CD4-positive, alpha-beta memory T cell (primary cell): ENCODE results near the gene C8G. TPM values are rescaled to one million over a fixed set of nuclear protein-coding genes. Genes with fewer than 3 reads are reported as not detected.

Experiments used
- CTCF ChIA-PET: fragments of 350-600 bp; sonication (Branson Sonifier 250); formaldehyde crosslinking; loops from one replicate; lab custom pipeline; 2021; ENCODE audit warnings: inconsistent platforms; ENCODE audit not compliant: partially characterized antibody; lab: Charles Lee
- POLR2A ChIA-PET: fragments of 350-600 bp; sonication (Branson Sonifier 250); formaldehyde crosslinking; loops from one replicate; lab custom pipeline; 2021; ENCODE audit not compliant: partially characterized antibody; lab: Charles Lee
- DNase-seq, 5 donors: peaks; one replicate each; pipeline versions ENCODE4 v3.0.0 to v3.0.0-alpha.2; 2020 to 2022; ENCODE audit warnings: mixed read lengths in 1 of 5
- H3K27ac ChIP-seq: one replicate; pipeline ENCODE4 v1.7.0; 2013; ENCODE audit warnings: low read depth, low read length
- H3K27me3 ChIP-seq: 2 replicates; pipeline ENCODE4 v1.7.0; 2013; ENCODE audit warnings: mild to moderate bottlenecking, low read length, moderate library complexity; ENCODE audit not compliant: insufficient read depth
- H3K36me3 ChIP-seq: 2 replicates; pipeline ENCODE4 v1.7.0; 2013; ENCODE audit warnings: mild to moderate bottlenecking, low read length, moderate library complexity; ENCODE audit not compliant: insufficient read depth
- H3K4me1 ChIP-seq: 2 replicates; pipeline ENCODE4 v1.7.0; 2013; ENCODE audit warnings: mild to moderate bottlenecking, low read length, moderate library complexity; ENCODE audit not compliant: insufficient read depth
- H3K4me3 ChIP-seq, 2 donors: one replicate each; pipeline ENCODE4 v1.7.0; 2013; ENCODE audit warnings: low read length in 2 of 2, mild to moderate bottlenecking in 1 of 2
- H3K9me3 ChIP-seq, 2 donors: one replicate each; pipeline ENCODE4 v1.7.0; 2013; ENCODE audit warnings: low read length in 2 of 2, control low read depth in 1 of 2; ENCODE audit not compliant: control insufficient read depth in 1 of 2
- H3K27ac Mint-ChIP-seq, 7 donors: one replicate each; pipeline ENCODE4 v1.8.0; 2020 to 2021; ENCODE audit warnings: mixed read lengths in 7 of 7, mild to moderate bottlenecking in 6 of 7, inconsistent platforms in 3 of 7, moderate library complexity in 3 of 7
- H3K27me3 Mint-ChIP-seq, 2 donors: one replicate each; pipeline ENCODE4 v1.8.0; 2020 to 2021; ENCODE audit warnings: mixed read lengths in 2 of 2
- H3K36me3 Mint-ChIP-seq, 2 donors: one replicate each; pipeline ENCODE4 v1.8.0; 2020 to 2021; ENCODE audit warnings: mixed read lengths in 2 of 2, inconsistent platforms in 1 of 2, mild to moderate bottlenecking in 1 of 2
- H3K4me1 Mint-ChIP-seq, 4 donors: one replicate each; pipeline ENCODE4 v1.8.0; 2020 to 2021; ENCODE audit warnings: mixed read lengths in 4 of 4, mild to moderate bottlenecking in 1 of 4
- H3K4me3 Mint-ChIP-seq, 8 donors: one replicate each; pipeline ENCODE4 v1.8.0; 2020 to 2021; ENCODE audit warnings: mixed read lengths in 8 of 8, mild to moderate bottlenecking in 7 of 8, moderate library complexity in 6 of 8, inconsistent platforms in 3 of 8
- H3K9me3 Mint-ChIP-seq, 8 donors: one replicate each; pipeline ENCODE4 v1.8.0; 2020 to 2021; ENCODE audit warnings: mixed read lengths in 8 of 8, mild to moderate bottlenecking in 5 of 8, inconsistent platforms in 3 of 8, moderate library complexity in 1 of 8
- intact Hi-C: fragments of 100-400 bp; cut with micrococcal nuclease; formaldehyde crosslinking; loops from one replicate; pipeline ENCODE4 v1.15.1; 2023
- polyA plus RNA-seq, 2 donors: library from polyadenylated mRNA; unstranded; fragments of 300-500 nt; fragmentation: Illumina TruSeq; gene quantifications; one replicate each; pipeline ENCODE4 v1.2.3, GENCODE V29; 2021
- total RNA-seq, 2 experiments: library from RNA; stranded (reverse); gene quantifications; one replicate each; pipeline ENCODE4 v1.2.3, GENCODE V29; 2021

C8G gene
- total and polyA plus RNA-seq, 4 experiments from 2014 or later: 0.60 to 2.2 (median 2.2) TPM; not detected in 1

DNA sequence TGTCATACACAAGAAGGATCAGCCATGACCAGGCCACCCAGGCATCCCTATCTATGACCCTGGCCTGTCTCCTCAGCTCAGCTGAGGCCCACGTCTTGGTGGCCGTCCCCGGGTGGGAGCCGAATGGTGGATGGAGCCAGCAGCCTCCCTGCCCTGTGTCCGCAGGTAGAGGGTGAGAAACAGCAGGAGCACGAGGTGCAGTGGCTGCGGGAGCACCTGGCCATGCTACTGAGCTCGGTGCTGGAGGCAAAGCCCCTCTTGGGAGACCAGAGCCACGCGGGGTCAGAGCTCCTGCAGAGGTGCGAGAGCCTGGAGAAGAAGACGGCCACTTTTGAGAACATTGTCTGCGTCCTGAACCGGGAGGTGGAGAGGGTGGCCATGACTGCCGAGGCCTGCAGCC is 25.0 kb upstream of the C8G start:
- Mint-ChIP-seq H3K36me3 (peaks cover 39 to 56% of the 10 kb centered on the region in 2 donors), H3K4me3 (no peak overlapping the region), H3K9me3 (no peaks in the 10 kb centered on the region), H3K27ac (peak overlapping the region in 1 of 7 donors; percentile 61), H3K4me1 (peaks cover 1 to 13% (median 5%) of the 10 kb centered on the region in 4 donors), H3K27me3 (no peaks in the 10 kb centered on the region)
- intact Hi-C loops: no loop called here
- H3K9me3 ChIP-seq: no peaks in the 10 kb centered on the region
- H3K4me3 ChIP-seq: no peak overlapping the region
- H3K27me3 ChIP-seq: no peaks in the 10 kb centered on the region
- DNase-seq: no peak
- no peak overlapping the region for H3K27ac ChIP-seq
- ChIA-PET POLR2A (no interaction called here), CTCF (no interaction called here)
- no peaks in the 10 kb centered on the region for H3K4me1 ChIP-seq
- H3K36me3 ChIP-seq: peaks cover 56% of the 10 kb centered on the region

DNA sequence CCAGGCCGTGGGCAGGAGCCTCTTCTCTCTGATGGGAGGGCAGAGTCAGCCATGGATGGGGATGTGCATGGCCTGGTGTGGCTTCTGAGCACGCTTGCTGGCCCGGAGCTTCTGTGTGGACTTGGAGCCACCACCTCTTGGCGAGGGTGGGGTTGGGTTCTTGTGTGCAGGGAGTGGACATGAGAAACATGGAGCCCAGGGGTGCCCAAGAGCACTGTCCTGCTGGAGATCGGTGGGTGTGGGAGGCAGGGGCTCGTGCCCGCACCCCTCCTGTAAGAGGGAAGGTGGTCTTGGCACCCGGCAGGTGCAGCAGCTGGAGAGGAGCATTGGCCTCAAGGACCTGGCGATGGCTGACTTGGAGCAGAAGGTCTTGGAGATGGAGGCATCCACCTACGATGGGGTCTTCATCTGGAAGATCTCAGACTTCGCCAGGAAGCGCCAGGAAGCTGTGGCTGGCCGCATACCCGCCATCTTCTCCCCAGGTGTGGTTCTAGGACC is 24.3 kb upstream of the C8G start:
- POLR2A ChIA-PET: interaction anchor here (0.8 to 1.2 kb wide), 2 partner anchors 19 to 77 kb away, joined by 3 read pairs; no protein-coding TSS in a partner anchor

DNA sequence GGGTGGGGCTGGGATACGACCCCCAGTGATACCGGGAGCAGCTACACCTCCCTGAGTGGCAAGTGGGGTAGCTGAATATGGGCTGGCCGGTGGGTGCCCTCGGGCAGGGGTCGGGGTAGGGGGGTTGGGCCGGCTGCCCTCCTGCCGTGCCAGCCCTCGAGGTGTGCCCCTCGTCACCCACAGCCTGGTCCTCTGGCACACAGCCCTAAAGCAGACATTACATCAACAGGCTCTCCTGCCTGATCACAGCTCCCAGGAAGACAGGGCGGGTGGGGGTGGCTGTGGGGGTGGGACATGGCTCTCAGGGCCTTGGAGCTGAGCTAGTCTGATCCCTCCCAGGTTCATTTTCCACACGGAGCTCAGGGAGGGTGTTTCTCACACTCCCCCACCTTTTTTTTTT is 23.7 kb upstream of the C8G start:
- Mint-ChIP-seq H3K36me3 (peaks cover 29 to 46% of the 10 kb centered on the region in 2 donors), H3K27ac (no peak overlapping the region), H3K4me3 (no peak overlapping the region), H3K9me3 (no peaks in the 10 kb centered on the region), H3K4me1 (peaks cover 0 to 6% (median 4%) of the 10 kb centered on the region in 4 donors), H3K27me3 (no peaks in the 10 kb centered on the region)
- Histone ChIP-seq H3K4me3 (no peak overlapping the region), H3K4me1 (no peaks in the 10 kb centered on the region), H3K36me3 (peaks cover 55% of the 10 kb centered on the region), H3K27ac (no peak overlapping the region), H3K27me3 (no peaks in the 10 kb centered on the region), H3K9me3 (no peaks in the 10 kb centered on the region)
- DNase-seq: no peak
- CTCF ChIA-PET: interaction anchor here (1.0 kb wide), 1 partner anchor 79 kb away, joined by 3 read pairs; no protein-coding TSS in a partner anchor
- POLR2A ChIA-PET: interaction anchor here (0.8 to 1.2 kb wide), 2 partner anchors 20 to 76 kb away, joined by 3 read pairs; no protein-coding TSS in a partner anchor
- intact Hi-C loops: no loop called here

More for the DNA sequence above, 24.3 kb upstream of the C8G start:
- Histone ChIP-seq H3K9me3 (no peaks in the 10 kb centered on the region), H3K4me3 (no peak overlapping the region), H3K36me3 (peaks cover 55% of the 10 kb centered on the region), H3K27me3 (no peaks in the 10 kb centered on the region), H3K27ac (no peak overlapping the region), H3K4me1 (no peaks in the 10 kb centered on the region)
- H3K27me3 Mint-ChIP-seq: no peaks in the 10 kb centered on the region
- DNase-seq: no peak
- CTCF ChIA-PET: interaction anchor here (1.0 kb wide), 1 partner anchor 79 kb away, joined by 3 read pairs; no protein-coding TSS in a partner anchor
- no peak overlapping the region for H3K4me3 Mint-ChIP-seq
- H3K36me3 Mint-ChIP-seq: peaks cover 34 to 51% of the 10 kb centered on the region in 2 donors
- intact Hi-C loops: no loop called here
- H3K27ac Mint-ChIP-seq: no peak overlapping the region
- peaks cover 1 to 10% (median 5%) of the 10 kb centered on the region in 4 donors for H3K4me1 Mint-ChIP-seq
- H3K9me3 Mint-ChIP-seq: no peaks in the 10 kb centered on the region

DNA sequence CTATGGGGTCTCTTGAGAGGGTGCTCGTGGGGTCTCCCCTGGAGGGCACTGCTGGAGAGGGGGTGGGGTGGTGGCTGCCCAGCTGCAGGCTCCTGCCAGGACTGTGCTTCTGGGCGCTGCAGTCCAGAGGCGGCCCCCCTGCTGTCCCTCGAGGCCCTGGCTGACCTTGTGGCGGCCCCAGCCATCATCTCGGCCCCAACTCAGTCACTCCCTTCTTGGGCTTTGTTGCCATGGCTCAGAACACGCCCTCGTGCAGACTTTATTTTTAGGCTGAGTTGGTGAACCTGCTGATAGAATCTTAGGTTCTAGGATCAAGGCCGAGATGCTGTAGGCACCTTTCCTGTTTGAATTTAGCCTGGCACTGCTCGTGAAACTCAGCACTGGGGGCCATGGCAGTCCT is 23.3 kb upstream of the C8G start:
- ChIA-PET POLR2A (interaction anchor here (0.8 to 1.2 kb wide), 2 partner anchors 20 to 76 kb away, joined by 3 read pairs; no protein-coding TSS in a partner anchor), CTCF (interaction anchor here (1.0 kb wide), 1 partner anchor 80 kb away, joined by 3 read pairs; no protein-coding TSS in a partner anchor)
- no peaks in the 10 kb centered on the region for H3K4me1 ChIP-seq
- intact Hi-C loops: no loop called here
- Mint-ChIP-seq H3K9me3 (no peaks in the 10 kb centered on the region), H3K4me3 (no peak overlapping the region), H3K36me3 (peaks cover 27 to 46% of the 10 kb centered on the region in 2 donors), H3K4me1 (peaks cover 0 to 6% (median 4%) of the 10 kb centered on the region in 4 donors), H3K27ac (peak overlapping the region in 1 of 7 donors; percentile 25), H3K27me3 (no peaks in the 10 kb centered on the region)
- H3K9me3 ChIP-seq: no peaks in the 10 kb centered on the region
- H3K27ac ChIP-seq: no peak overlapping the region
- peaks cover 52% of the 10 kb centered on the region for H3K36me3 ChIP-seq
- H3K27me3 ChIP-seq: no peaks in the 10 kb centered on the region
- no peak for DNase-seq
- H3K4me3 ChIP-seq: no peak overlapping the region

DNA sequence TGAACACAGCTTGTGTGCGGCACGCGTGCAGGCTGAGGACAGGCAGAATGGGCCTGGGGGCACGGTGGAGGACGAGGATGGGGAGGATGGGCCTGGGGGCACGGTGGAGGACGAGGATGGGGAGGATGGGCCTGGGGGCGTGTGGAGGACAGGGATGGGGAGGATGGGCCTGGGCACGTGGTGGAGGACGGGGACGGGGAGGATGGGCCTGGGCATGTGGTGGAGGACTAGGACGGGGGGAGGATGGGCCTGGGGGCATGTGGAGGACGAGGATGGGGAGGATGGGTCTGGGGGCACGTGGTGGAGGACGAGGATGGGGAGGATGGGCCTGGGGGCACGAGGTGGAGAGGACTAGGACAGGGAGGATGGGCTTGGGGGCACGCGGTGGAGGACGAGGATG is 22.5 kb upstream of the C8G start:
- CTCF ChIA-PET: no interaction called here
- Mint-ChIP-seq H3K36me3 (peaks cover 19 to 42% of the 10 kb centered on the region in 2 donors), H3K4me1 (peaks cover 0 to 6% (median 4%) of the 10 kb centered on the region in 4 donors), H3K27ac (peak overlapping the region in 2 of 7 donors; percentile 17 to 72), H3K9me3 (no peaks in the 10 kb centered on the region), H3K27me3 (no peaks in the 10 kb centered on the region), H3K4me3 (no peak overlapping the region)
- POLR2A ChIA-PET: no interaction called here
- intact Hi-C loops: no loop called here
- Histone ChIP-seq H3K27ac (no peak overlapping the region), H3K36me3 (peaks cover 51% of the 10 kb centered on the region), H3K4me3 (no peak overlapping the region), H3K4me1 (no peaks in the 10 kb centered on the region), H3K9me3 (no peaks in the 10 kb centered on the region), H3K27me3 (no peaks in the 10 kb centered on the region)
- DNase-seq: no peak

DNA sequence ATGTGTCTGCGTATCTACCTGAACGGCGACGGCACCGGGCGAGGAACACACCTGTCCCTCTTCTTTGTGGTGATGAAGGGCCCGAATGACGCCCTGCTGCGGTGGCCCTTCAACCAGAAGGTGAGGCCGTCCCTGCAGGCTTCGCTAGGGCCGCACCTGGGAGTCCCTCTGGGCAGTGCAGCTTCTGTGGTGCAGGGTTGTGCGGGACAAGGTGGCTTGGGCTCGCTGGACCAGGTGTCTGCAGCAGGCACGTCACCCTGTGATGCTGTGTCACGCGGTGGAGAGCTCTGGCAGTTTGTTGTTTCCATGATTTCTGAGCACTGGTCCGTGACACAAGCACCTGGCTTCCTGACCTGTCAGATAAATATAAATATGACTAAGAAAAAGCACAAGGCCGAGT is 21.2 kb upstream of the C8G start:
- H3K27ac Mint-ChIP-seq: peak overlapping the region in 1 of 7 donors; percentile 44
- Histone ChIP-seq H3K4me1 (no peaks in the 10 kb centered on the region), H3K27ac (no peak overlapping the region), H3K27me3 (no peaks in the 10 kb centered on the region), H3K4me3 (no peak overlapping the region), H3K9me3 (no peaks in the 10 kb centered on the region), H3K36me3 (peaks cover 51% of the 10 kb centered on the region)
- H3K4me3 Mint-ChIP-seq: no peak overlapping the region
- intact Hi-C loops: no loop called here
- peaks cover 14 to 44% of the 10 kb centered on the region in 2 donors for H3K36me3 Mint-ChIP-seq
- ChIA-PET CTCF (no interaction called here), POLR2A (no interaction called here)
- DNase-seq: no peak
- no peaks in the 10 kb centered on the region for H3K9me3 Mint-ChIP-seq
- no peaks in the 10 kb centered on the region for H3K27me3 Mint-ChIP-seq
- H3K4me1 Mint-ChIP-seq: peaks cover 0 to 8% (median 4%) of the 10 kb centered on the region in 4 donors

DNA sequence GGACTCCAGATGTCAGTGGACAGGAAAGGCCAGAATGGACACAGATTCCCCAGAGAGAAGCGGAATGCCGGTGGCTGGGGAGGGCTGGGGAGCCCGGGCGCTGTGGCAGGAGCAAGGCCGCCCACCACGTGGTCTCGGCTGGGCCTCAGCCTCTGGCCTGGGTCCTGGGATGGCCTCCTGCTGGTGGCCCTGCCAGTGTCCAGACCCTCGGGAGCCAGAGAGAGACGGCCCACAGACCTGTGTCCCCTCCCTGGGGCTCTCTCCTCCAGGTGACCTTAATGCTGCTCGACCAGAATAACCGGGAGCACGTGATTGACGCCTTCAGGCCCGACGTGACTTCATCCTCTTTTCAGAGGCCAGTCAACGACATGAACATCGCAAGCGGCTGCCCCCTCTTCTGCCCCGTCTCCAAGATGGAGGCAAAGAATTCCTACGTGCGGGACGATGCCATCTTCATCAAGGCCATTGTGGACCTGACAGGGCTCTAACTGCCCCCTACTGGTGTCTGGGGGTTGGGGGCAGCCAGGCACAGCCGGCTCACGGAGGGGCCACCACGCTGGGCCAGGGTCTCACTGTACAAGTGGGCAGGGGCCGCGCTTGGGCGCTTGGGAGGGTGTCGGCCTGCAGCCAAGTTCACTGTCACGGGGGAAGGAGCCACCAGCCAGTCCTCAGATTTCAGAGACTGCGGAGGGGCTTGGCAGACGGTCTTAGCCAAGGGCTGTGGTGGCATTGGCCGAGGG is 19.5 kb upstream of the C8G start:
- Mint-ChIP-seq H3K9me3 (no peaks in the 10 kb centered on the region), H3K4me1 (peaks cover 0 to 10% (median 5%) of the 10 kb centered on the region in 4 donors), H3K27me3 (no peaks in the 10 kb centered on the region), H3K4me3 (no peak overlapping the region), H3K27ac (no peak overlapping the region), H3K36me3 (peaks cover 7 to 34% of the 10 kb centered on the region in 2 donors)
- no peaks in the 10 kb centered on the region for H3K4me1 ChIP-seq
- peaks cover 39% of the 10 kb centered on the region for H3K36me3 ChIP-seq
- DNase-seq: no peak
- no peaks in the 10 kb centered on the region for H3K27me3 ChIP-seq
- ChIA-PET POLR2A (no interaction called here), CTCF (interaction anchor here (1.0 to 1.4 kb wide), 2 partner anchors 23 to 83 kb away, joined by 3 to 4 read pairs; partner anchors contain the start of gene AJM1)
- H3K4me3 ChIP-seq: no peak overlapping the region
- H3K9me3 ChIP-seq: no peaks in the 10 kb centered on the region
- intact Hi-C loops: no loop called here
- no peak overlapping the region for H3K27ac ChIP-seq
